NCI-H1105 treated with DMSO at 0.1 percent for 48 hours (cell line): ENCODE results near the gene TMED4.
"Not testable (repeated sequence)": the region's sequence is repeated elsewhere in the genome, so short reads cannot be mapped to it uniquely, and the experiment has no call there.

Source experiments
- DNase-seq: peaks from one replicate; lab custom pipeline; 2025; lab: John Stamatoyannopoulos, UW

TMED4 gene

DNA sequence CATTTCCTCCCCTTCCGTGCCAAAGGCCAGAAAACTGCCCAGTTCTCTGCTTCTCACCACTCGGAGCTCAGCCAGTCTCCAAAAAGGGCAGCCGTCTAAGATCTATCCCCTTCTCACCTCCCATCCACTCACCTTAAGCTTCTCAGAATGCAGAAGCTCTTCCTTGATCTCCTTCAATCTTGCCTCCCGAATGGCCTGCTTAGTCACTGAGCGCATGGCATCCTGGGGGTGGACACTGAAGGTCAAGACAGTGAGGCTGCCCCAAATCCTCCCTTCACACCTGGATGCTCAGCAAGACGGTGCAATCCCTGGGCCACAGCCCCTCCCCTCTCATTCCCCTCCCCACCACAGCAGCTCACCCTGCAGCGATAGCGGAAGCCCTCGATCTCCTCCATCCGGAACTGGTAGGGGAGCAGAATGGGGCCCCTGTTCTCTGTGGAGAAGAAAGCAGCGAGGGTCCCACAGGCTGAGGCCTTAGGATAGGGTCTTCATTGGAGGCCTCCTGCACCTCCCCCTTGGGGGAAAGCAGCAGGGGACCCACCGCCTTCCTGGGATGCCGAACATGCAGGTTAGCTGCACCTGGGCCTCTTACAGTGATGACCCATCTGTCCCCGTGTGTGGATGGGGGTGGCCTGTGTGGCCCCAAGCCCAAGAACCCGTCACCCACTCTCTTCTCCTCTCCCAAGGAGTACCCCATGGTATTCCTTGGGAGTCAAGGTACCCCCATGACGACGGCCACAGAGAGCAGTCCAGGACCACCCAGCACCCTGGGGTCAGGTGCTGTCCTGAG lies 13.1 kb downstream of the TMED4 start:
- DNase-seq, result no peak

DNA sequence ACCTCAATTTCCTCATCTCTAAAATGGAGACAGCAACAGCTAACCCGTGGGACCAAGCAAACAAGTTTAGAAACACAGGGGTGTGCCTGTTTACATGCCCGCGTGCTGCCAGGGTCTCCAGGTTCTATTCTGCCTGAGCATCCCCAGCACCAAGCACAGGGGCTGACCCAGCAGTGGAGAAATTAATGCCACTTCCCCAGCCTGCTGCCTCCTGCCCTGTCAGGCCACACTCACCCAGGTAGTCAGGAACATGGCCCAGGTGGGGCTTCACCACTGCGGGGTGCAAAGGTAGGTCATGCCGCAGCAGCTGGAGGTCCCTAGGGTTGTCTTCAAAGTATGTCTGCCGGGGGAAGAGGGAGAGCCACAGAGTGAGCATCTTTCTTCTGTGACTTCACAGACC lies 14.1 kb downstream of the TMED4 start:
- no peak for DNase-seq

DNA sequence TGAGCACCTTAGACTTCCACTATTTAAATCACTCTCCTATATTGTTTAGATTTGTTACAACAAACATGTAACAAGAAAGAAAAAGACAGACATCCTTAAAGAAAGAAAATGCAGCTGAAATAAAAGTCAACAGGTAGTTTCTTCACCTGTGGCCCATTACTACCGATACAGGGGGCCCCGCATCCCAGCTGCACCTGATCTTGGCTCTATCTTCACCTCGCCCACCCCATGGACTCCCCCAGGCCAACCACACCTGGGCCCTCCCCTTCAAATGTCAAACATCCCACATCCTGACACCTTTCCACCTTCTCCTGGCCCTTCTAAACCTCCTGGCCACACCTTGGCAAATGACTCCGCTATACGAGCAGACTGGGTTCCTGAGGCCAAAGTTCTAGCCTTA lies 15.4 kb downstream of the TMED4 start:
- no peak for DNase-seq

DNA sequence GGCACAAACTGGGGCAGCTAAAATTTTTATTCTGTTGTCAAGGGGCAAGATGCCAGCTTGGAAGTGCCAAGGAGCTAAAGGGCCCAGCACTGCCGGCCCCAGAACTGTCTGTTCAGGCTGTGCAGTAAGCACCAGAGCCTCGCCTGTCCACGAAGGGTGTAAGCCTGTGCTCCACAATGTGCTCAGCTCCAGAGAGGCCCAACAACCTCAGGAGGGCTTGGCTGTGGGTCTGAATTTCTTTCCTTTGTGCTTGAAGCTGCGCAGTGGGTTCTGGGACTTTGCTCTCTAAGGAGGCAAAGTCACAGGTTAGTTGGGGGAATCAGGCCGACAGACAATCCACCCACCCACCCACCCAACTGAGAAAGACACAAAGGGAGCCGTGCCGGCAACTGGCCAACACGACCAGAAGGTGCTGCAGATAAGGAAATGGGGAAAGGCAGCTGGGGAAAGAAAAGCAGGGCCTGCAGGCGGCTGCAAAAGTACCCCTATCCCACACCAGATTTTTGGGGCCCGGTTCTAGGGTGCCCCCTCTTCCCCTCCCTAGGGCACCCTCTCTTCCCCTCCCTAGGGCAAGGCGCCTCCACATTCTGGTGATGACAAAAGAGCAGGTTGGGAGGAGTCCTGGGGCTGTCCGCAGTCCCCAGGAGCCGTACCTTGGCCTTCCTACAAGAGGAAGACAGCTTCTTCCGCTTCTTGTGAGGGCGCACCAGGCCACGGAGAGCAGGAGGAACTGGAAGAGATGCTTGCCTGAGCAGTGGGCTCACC lies 16.1 kb downstream of the TMED4 start:
- DNase-seq, result no peak

DNA sequence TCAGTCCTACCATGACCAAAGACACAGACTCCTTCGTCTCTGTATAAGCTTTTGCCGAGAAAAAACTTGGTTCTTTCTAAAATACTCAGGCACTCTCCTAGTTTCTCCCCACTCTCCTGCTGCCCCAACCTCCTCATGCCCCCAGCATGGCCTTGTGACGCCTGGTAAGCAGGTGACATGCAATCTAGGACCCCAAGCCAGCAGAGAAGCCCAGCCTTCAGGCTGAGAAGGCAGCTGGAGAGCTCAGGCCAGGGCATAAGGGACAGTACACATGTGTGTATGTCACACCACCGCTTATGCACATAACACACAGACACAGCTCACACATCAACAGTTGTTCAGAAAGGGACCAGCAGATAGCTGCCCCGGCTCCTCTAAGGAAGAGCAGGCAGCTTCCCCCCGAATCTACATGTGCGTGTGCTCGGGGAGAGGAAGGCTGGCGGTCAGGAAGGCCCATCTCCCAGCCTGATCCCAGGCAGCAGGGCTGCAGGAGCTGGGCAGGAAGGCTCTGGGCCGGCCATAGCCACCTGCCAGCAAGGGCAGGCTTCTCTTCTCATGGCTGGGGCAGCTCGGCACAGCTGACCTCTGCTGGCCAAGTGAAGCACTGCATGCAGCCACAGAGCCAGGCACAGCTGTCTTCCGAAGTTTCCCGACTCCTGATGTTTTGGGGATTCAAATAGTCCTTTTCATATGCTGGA lies 16.8 kb downstream of the TMED4 start:
- peak; percentile 35 for DNase-seq

DNA sequence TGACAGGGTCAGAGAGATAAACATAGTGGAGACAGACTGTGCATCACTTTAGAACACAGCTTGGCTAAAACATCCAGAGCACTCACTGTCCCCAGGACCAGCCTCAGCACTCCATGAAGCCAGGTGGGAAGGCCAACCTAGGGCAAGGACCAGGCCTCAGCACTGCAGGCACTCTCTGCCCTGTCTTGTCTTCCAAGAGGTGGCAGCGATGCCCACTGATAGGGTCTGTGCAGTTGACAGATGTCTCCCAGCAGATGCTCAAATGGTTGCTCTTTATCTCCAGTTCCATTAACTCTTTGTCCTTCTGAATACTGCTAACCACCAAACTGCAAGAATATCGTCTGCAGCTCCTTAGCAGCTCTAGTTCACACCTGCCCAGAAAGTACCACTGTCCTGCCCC lies 17.4 kb downstream of the TMED4 start:
- DNase-seq, result no peak

DNA sequence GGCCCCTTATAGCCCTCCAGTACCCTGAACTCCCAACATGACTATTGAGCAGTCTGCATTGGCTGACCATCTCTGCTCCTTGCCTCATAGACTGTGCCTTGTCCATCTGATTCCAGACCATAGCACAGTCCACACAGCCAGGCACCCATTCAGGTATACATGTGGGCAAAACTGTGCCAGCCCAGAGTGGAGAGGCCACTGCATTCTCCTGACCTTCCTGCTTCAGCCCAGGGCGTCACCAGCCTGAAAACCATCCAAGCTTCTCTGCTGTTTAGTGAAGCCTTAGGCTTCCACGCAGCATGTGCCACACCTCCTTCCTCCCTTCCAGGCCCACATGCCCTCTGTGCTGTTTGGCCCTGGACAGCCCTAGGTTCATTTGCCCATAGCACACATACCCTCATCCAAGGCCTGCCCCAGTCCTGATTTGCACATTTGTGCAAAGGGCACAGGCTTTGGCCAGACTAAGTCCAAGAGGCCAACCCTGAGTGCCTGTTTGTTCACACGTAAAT lies 18.8 kb downstream of the TMED4 start:
- DNase-seq, result no peak

DNA sequence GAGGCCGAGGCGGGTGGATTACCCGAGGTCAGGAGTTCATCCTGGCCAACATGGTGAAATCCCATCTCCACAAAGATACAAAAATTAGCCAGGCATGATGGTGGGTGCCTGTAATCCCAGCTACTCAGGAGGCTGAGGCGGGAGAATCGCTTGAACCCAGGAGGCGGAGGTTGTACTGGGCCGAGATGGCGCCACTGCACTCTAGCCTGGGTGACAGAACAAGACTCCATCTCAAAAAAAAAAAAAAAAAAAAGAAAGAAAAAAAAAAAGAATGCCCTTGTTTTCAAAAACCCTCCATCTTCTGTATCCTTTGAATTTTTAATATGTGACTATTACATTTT lies 19.4 kb downstream of the TMED4 start:
- DNase-seq, result not testable (repeated sequence)

DNA sequence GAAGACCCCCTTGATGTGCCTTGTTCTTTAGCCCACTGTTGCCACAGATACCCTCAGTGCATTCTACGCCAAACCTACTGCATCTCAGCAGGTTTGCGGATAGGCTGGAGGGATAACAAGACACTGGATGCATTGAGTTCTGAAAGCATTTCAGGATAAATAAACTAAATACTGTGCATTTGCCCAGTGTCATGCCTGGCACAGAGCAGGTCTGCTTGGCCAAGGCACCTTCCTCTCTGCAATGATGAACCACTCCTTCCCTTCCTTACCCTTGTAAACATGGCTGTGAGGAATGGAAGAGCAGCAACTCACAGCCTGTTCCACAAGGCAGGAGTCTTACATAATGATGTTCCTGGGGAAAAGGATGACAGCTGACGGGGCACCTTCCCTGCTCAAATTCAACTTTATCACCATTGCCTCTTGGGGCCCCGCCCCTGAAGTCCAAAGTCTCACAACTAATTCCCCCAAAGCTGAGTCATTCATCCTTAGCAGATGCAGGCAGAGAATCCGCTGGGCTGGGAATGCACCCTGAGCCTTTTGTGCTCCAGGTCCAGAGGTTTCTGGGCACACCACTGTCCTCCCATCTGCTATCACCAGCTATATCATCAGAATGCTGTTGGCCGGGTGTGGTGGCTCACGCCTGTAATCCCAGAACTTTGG lies 19.9 kb downstream of the TMED4 start:
- DNase-seq, result no peak

DNA sequence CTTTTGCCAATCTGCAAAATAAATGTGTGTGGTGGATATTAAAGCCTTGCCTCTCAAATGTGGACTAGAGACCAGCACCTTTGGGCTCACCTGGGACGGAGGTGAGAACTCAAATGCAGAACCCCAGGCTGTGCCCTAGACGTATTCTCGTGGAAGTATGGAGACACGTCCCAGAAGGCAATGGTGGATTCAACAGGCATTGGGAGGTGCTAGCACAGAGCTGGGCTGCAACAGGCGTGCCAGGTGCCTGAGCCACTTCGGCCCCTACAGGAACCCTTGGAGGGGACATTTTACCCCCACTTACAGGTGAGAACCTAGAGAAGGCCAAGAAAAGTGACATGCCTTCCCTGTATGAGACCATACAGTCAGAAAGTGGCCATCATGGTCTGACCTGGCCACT lies 20.6 kb downstream of the TMED4 start:
- no peak for DNase-seq

DNA sequence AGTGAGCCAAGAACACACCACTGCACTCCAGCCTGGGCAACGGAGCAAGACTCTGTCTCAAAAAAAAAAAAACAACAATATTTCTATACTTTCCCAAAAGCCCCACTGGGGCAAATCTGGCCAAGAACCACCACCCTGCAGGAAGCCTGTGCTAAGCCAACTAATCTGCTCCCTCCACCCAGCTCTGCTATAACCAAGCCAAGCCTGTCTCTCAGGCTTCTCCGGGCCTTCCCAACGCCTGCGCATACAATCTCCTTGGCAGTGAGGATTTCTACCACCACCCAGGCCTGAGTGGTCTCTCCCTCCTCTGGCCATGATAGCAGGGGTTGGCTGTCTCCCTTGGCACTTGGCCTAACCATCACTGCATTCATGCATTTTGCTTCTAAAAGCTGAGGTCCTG lies 22.5 kb downstream of the TMED4 start:
- DNase-seq, result no peak

DNA sequence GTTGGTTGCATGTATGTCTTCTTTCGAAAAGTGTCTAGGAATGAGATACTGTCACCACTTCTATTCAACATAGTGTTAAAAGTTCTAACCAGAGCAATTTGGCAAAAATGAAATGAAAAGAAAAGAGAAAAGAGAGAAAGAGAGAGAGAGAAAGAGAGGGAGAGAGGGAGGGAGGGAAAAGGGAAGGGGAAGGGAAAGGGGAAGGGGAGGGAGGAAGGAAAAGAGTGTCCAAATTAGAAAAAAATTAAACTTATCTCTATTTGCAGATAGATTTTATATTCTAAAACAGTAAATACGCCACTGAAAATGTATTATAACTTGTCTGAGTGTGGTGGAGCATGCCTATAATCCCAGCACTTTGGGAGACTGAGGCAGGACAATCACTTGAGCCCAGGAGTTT lies 24.5 kb downstream of the TMED4 start:
- DNase-seq, result no peak

DNA sequence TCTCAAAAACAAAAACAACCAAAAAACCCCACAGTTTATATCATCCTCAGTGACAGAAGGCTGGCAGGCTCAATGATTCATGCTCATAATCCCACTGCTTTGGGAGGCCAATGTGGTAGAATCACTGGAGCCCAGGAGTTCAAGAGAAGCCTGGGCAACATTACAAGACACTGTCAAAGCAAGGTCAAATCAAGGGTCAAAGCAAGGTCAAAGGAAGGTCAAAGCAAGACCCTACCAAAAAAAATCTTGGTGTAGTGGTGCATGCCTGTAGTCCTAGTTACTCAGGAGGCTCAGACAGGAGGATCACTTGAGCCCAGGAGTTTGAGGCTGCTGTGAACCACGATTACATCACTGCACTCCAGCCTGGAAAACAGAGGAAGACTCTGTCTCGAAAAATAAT lies 26.7 kb downstream of the TMED4 start:
- no peak for DNase-seq

DNA sequence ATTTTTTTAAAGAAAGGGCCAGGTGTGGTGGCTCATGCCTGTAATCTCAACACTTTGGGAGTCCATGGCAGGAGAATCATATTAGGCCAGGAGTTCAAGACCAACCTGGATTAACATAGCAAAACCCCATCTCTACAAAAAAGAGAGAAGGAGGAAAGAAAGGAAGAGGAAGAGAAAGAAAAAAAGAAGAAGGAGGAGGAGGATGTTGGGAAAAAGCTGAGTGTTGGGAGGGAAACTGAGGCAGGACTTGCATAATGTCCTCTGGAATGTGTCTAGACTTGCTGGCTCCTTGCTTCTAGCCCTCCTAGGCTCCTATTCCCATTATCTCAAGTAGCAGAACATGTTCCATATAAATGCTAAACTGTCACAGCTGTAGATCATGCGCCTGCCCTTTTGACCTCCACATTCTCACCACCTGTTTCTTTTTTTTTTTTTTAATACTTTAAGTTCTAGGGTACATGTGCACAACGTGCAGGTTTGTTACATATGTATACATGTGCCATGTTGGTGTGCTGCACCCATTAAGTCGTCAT lies 29.5 kb downstream of the TMED4 start:
- DNase-seq, result not testable (repeated sequence)

DNA sequence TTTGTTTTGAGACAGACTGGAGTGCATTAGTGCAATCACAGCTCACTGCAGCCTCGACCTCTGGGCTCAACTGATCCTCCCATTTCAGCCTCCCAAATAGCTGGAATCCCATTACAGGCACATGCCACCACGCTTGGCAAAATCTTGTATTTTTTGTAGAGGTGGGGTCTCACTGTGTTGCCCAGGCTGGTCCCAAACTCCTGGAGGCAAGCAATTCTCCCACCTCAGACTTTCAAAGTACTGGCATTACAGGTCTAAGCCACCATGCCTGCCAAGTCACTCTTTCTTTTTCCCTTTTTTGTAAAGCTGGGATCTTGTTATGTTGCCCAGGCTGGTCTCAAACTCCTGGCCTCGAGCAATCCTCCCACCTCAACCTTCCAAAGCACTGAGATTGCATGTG lies 32.6 kb downstream of the TMED4 start:
- no peak for DNase-seq

DNA sequence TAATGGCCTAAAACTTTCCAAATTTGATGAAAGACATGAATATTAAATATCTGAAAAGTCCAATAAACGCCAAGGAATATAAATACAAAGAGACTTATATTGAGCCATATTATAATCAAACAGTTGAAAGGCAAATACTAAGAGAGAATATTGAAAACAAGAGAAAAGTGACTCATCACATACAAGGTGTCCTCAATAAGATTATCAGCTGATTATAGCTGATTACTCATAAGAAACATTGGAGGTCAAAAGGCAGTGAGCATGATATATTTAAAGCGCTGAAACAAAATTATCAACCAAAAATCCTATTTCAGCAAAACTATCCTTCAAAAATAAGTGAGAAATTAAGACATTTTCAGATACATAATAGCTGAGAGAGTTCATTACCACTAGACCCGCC lies 33.1 kb downstream of the TMED4 start:
- no peak for DNase-seq

DNA sequence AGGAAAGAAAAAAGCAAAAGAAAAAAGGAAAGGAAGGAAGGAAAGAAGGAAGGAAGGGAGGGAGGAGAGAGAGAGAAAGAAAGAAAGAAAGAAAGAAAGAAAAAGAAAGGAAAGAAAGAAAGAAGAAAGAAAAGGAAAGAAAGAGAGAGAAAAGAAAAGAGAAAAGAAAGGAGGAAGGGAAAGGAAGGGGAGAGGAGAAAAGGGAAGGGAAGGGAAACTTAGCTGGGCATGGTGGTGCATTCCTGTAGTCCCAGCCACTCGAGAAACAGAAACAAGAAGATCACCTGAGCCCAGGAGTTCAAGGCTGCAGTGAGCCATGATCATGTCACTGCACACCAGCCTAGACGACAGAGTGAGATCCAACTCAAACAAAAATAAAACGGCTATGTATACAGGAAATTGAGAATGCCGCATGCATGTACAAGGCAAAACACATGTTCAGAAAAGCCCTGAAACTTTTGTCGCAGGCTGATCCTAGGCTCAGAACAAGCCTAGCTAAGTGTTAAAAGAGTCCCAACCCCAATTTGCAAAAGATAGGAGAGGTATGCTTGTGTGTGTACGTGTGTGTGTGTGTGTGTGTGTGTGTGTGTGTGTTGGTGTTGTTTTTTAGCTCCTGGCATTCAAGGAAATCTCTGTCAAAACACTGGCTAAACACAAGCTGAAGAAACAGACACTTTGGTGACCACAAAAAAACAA lies 34.3 kb downstream of the TMED4 start:
- DNase-seq, result no peak

DNA sequence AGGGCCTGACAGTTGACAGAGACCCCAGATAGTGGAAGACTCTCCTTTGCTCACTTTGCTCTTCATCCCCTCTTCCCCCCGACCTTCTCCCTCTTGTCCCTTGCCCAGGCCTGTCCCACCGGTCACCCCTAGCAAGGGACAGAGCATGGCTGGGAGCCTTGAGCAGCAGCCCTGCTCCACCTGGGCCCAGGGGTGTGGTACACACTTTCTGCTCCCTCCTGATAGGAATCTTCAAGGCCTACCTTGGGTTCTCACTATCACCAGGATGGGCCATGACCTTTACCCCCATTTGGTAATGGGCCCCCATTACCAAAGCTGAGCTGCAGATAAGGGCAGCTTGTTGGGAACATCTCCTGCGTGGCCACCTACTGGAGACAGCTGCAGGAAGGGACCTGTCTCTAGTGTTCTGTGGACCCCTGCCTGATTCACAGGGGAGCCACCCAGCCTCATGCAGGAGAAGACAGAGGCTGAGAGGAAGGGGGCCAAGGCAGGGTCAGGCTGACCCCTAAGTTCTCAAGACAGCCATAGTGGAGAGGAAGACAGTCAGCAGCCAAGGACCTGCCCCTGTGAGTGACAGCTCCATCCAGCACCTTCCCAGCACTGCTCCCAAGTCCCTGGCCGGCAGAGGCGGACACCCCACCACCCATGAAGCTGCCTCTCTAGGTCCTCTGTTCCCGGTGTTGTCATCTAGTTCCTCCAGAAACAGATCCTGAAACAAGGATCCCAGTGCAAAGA lies 40.0 kb downstream of the TMED4 start:
- DNase-seq, result no peak

DNA sequence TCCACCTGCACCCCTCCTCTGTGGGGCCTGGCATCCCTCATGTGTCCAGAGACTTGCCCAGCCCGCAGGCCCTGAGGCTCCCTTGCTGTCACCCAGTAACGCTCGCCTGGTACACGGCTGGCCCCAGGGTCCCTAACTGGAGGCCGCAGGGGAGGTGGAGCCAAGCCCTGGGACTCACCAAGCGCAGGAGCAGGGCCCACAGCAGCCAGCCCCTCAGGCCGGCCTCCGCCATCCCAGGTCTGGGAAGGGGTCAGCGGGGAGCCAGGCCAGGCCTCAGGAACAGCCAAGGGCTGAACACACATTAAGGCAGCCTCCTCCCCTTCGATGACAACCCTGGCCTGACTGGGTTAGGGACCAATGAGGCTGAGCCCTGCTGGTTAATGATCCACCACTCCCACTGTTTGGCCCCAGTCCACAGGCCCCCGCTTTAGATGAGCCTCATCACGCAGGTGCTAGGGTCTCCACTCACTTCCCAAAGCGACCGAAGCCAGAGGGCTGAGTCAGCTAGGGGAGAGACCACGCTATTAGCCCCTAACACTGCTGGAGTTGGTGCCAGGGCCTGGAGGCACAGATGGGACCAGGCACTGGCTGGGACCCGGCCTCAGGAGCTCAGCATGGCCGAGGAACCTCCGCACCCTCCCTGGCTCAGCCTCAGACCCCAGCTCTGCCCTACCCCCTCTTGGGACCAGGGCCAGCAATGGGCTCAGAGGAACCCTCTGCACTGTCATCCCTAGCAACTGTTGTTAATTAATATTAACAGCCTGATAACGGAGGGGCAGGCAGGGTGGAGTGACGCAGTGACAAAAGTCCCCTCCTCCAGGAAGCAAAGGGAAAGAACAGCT lies 40.8 kb downstream of the TMED4 start, which contains the start of gene NPC1L1:
Gene NPC1L1 (minus strand): TSS at position 303 of the 842 bp plus-strand sequence. CDS start 71 bp downstream, at position 232.
- DNase-seq, result no peak

DNA sequence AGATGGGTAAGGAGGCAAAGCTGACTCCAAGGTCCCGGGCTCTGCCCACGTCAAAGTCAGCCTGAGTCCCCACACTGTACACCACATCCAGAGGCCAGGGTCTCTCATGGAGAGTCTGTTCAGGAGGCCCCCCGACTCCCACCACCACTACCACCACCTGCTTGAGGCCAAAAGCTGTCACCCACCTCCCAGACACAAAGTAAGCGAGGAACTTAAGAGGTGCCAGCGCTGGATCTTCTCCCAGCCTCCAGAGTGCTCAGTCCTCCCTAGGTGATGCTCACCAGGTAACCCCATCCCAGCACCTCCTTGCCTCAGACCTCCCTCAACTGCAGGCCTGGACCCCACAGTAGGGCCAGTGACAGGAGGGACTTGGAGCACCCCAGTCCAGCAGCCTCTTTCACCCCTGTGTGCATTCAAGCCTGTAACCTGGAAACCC lies 41.4 kb downstream of the TMED4 start:
- DNase-seq, result no peak
